GM06990 (cell line): Measurements from ENCODE around the gene DPEP2.

Source experiments
- DNase-seq: peaks from one replicate; pipeline ENCODE4 v3.0.0-alpha.2; 2011; ENCODE audit not compliant: insufficient read length; ENCODE audit errors: extremely low read depth
- H3K27me3 ChIP-seq: replicated peaks from 2 replicates; pipeline ENCODE4 v1.6.0; 2011; ENCODE audit warnings: low read length; ENCODE audit not compliant: control insufficient read depth, insufficient read depth
- H3K36me3 ChIP-seq: 2 replicates; pipeline ENCODE4 v1.5.1; 2011; ENCODE audit warnings: low read length; ENCODE audit not compliant: control insufficient read depth, insufficient read depth
- H3K4me3 ChIP-seq: replicated peaks from 2 replicates; pipeline ENCODE4 v1.5.1; 2011; ENCODE audit warnings: low read depth, mild to moderate bottlenecking, control low read depth, low read length
- TF ChIP-seq, protein P1 (sequence below): IDR thresholded peaks from 2 replicates; pipeline ENCODE4 v1.5.1; 2011; ENCODE audit warnings: low read length, control low read depth, mild to moderate bottlenecking, inconsistent platforms; ENCODE audit not compliant: insufficient read depth, poor library complexity, severe bottlenecking

The DPEP2 gene

DNA sequence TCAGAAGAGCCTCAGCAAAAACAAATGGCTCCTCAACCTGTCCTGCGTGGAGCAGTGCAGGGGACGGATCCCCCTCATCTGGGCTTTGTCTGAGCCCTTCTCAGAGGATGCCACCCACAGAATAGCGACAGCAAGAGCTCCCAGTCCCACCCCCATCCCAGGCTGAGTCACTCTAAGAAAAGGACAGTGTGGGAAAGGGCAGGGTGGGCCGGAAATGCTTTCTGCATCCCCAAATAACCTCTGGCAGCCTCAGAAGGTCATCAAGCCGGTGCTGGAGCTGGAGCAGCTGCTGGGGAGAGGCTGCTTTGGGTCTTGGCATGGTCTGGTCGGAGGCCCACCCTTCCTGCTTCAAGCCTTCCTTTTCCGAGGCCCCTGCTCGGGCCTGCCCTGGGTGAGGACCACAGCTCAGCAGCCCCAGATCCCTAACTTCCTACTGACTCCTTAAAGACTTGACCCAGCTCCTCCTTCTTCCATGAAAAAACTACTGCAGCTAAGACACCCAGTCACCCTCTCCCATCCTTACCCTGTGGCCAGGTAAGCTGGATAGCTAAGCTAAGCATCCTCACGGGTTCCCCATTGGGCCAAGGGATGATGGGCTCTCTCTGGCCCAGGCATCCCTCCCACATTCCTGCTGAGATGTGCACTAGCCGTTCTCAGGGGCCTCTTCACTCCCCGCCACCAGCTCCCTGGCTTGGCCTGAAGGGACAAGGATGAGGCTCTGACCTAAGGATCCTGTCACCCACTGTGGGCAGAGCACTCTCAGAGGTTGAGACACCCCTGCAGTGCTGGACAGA is 39.6 kb downstream of the DPEP2 start:
- H3K36me3 ChIP-seq = peaks cover 47% of the 10 kb centered on the region
- no peaks in the 10 kb centered on the region for H3K27me3 ChIP-seq
- DNase-seq = no peak
- H3K4me3 ChIP-seq = no peak overlapping the region
- TF ChIP-seq, protein P1, sequence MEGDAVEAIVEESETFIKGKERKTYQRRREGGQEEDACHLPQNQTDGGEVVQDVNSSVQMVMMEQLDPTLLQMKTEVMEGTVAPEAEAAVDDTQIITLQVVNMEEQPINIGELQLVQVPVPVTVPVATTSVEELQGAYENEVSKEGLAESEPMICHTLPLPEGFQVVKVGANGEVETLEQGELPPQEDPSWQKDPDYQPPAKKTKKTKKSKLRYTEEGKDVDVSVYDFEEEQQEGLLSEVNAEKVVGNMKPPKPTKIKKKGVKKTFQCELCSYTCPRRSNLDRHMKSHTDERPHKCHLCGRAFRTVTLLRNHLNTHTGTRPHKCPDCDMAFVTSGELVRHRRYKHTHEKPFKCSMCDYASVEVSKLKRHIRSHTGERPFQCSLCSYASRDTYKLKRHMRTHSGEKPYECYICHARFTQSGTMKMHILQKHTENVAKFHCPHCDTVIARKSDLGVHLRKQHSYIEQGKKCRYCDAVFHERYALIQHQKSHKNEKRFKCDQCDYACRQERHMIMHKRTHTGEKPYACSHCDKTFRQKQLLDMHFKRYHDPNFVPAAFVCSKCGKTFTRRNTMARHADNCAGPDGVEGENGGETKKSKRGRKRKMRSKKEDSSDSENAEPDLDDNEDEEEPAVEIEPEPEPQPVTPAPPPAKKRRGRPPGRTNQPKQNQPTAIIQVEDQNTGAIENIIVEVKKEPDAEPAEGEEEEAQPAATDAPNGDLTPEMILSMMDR = no peak

DNA sequence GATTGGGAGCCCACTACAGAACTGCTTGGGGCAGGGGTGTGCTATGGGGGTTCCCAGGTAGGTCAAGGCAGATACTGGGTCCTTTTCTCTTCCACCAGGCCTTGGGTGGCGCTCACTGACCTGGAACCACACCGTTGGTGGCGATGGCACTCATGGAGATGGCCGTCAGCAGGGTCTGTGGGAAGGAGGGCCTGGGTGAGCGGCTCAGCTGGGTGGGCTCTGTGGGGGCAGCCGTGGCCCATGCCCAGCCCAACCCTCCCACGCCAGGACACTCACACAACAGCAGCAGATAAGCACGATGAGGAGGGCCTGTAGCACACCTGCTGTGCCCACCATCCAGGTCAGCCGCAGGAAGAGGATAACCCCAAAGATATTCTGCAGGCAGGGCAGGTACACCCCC is 41.7 kb downstream of the DPEP2 start:
- Histone ChIP-seq H3K4me3 (no peak overlapping the region), H3K27me3 (no peaks in the 10 kb centered on the region), H3K36me3 (peaks cover 41% of the 10 kb centered on the region)
- TF ChIP-seq, protein P1 = no peak
- no peak for DNase-seq

DNA sequence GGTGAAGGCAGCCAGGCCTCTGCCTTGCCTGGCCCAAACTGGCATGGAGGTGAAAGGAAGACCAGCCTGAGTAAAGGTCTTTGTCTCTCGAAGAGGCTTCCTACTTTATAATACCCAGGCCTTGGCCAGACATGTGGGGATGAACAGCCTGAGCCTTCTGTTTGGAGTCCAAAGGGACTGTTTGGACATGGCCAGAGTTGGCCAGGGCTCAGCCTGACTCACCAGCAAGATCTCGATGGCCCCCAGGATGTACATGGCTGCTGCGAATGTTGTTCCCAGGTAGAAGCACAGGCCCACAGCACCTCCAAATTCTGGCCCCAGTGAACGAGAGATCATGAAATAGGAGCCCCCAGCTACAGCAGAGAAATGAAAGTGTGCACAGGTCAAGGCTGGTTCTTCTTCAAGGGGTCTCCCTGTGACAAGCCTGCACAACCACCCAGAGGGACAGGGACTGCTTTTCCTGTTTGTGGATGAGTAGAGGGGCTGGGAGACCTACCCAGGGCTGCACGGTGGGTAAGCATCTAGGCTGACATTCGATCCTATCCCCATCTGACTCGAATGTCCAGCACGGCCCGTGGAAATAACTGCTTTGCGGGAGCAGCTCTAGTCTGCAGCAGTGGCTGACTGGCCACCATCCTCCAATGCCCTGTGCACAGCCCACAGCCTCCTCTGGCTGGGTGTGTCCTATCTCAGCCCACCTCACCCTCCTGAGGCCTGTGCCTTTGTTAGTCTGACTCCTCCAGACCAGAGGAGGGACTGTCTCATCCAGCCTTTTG is 44.7 kb downstream of the DPEP2 start:
- no peak for DNase-seq
- TF ChIP-seq, protein P1 = no peak
- Histone ChIP-seq H3K36me3 (peaks cover 32% of the 10 kb centered on the region), H3K27me3 (no peaks in the 10 kb centered on the region), H3K4me3 (no peak overlapping the region)

DNA sequence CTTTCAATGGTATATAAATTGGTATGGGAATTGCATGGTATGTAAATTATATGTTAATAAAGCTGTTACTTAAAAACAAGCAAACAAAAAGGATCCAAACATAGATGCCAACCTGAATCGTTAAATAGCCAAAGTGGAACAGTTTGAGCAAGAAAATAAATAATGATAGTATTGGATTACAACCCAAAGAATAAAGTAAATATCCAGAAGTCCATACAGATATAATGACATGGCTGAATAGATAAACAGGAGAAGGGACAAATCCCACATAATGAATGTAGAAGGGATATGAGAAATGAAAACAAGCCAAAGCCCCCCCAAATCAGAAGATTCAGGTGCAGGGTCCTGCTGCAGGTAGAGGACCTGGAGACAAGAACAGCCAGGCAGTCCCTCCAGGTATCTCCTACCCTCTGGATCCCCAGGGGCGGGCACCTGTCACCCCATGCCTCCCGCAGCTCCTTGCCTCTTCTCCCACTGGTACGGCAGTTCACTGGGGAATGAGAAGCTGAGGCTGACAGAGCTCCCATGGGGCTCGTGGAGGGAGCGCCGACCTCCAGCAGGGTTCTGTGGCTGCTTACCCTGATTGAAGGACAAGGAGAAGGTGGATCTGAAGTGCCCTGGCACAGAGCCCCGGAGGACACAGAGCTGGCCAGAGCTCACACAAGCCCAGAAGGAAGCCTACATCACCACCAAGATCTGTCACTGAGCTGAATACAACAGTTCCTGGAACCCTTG is 45.5 kb downstream of the DPEP2 start:
- no peak for DNase-seq
- TF ChIP-seq, protein P1 = no peak
- Histone ChIP-seq H3K27me3 (no peaks in the 10 kb centered on the region), H3K4me3 (no peak overlapping the region), H3K36me3 (peaks cover 27% of the 10 kb centered on the region)

DNA sequence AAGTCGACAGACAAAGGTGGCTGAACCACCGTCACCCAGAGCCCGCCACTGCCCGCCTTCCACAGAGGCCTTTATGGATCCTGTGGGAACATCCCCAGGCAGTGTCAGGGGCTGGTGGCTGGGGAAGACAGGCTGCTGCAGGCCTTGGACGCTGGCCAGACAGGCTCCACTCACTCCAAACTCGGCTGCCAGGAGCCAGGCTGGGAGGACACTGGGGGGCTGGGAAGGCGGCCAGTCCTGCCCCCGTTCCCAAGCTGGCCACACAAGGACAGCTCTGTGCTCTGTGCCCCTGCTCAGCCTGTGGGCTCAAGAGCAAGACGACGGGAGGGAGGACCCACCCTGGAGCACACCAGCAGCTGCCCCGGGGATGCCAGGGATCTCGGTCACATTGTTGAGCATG is 47.8 kb downstream of the DPEP2 start:
- Histone ChIP-seq H3K36me3 (peaks cover 34% of the 10 kb centered on the region), H3K4me3 (no peak overlapping the region), H3K27me3 (no peaks in the 10 kb centered on the region)
- no peak for DNase-seq
- TF ChIP-seq, protein P1 = no peak
